ENCODE measurements around the gene HSPBP1. TPM values are rescaled to one million over a fixed set of nuclear protein-coding genes. Genes with fewer than 3 reads are reported as not detected.

The HSPBP1 gene
- total RNA-seq, 1 experiment from 2014 or later, result 92.3 TPM

DNA sequence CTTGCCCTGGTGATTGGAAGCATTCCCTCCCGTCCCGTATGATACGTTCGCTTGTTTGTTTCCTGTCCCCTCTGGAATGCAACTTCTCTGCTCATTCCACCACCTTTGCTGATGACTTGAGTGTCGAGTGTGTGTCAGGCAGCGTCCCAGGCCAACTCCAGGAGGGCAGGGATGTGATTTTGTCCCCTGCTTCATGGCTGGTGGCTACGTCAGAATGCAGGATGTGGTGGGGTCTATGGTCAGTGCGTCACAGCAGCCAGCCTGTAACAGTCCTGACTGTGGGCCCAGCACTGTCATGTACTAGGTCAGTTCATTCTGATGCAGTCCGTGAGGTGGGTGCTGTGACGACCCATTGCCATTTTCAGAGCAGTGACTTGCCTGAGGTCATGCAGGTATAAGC lies 20.1 kb upstream of the HSPBP1 start:
- no peak for DNase-seq
- H3K36me3 ChIP-seq (replicated peaks; ENCODE audit: control insufficient read depth, insufficient read depth, low read length), result peaks cover 23% of the 10 kb centered on the region
- no peaks in the 10 kb centered on the region for H3K27me3 ChIP-seq (ENCODE audit: control insufficient read depth, insufficient read depth, low read length)
- H3K4me3 ChIP-seq (ENCODE audit: insufficient read depth, low read depth, low read length), result no peak overlapping the region

DNA sequence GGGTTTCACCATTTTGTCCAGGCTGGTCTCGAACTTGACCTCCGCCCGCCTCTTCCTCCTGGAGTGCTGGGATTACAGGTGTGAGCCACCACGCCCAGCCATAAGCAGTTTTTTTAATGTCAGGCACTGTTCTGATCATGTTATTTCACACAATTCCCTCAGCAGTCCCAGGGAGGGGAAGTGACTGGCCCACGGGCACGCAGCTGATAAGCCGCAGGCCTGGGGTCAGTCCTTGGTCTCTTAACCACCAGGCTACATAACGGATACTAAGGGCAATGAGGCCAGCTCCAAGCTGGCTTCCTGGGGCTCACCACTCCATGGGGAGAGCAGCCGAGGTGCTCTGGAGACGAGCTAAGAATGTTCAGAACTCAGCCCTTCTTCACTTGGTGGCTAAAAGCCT lies 17.4 kb upstream of the HSPBP1 start:
- no peaks in the 10 kb centered on the region for H3K27me3 ChIP-seq (ENCODE audit: control insufficient read depth, insufficient read depth, low read length)
- H3K4me3 ChIP-seq (ENCODE audit: insufficient read depth, low read depth, low read length), result no peak overlapping the region
- peaks cover 19% of the 10 kb centered on the region for H3K36me3 ChIP-seq (replicated peaks; ENCODE audit: control insufficient read depth, insufficient read depth, low read length)
- no peak for DNase-seq

DNA sequence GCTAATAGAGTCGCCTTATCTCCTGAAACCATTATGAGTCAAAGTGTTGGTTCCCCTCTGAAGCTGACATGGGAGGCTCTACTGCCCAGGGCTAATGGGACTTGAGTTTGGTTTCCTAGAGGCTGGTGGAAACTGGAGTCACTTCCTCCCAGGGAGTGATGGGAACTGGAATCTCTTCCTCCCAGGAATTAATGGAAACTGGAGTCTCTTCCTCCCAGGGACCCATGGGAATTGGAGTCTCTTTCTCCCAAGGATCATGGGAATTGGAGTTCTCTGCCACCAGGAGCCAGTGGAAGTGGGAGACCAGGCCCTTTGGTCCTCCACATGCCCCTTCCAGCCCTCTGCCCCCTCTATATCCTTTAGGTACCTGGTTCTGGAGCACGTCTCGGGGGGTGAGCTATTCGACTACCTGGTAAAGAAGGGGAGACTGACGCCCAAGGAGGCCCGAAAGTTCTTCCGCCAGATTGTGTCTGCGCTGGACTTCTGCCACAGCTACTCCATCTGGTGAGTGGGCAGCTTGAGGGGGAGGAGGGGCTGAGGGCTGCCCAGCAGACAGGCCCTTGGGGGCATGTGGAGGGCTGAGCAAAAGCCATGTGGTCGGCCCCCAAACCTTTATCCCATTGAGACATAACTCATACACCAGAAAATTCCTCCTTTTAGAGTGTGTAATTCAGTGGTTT lies 9.3 kb upstream of the HSPBP1 start:
- DNase-seq, result no peak
- Histone ChIP-seq H3K4me3 (ENCODE audit: insufficient read depth, low read depth, low read length) (no peak overlapping the region), H3K36me3 (replicated peaks; ENCODE audit: control insufficient read depth, insufficient read depth, low read length) (peaks cover 12% of the 10 kb centered on the region), H3K27me3 (ENCODE audit: control insufficient read depth, insufficient read depth, low read length) (no peaks in the 10 kb centered on the region)

DNA sequence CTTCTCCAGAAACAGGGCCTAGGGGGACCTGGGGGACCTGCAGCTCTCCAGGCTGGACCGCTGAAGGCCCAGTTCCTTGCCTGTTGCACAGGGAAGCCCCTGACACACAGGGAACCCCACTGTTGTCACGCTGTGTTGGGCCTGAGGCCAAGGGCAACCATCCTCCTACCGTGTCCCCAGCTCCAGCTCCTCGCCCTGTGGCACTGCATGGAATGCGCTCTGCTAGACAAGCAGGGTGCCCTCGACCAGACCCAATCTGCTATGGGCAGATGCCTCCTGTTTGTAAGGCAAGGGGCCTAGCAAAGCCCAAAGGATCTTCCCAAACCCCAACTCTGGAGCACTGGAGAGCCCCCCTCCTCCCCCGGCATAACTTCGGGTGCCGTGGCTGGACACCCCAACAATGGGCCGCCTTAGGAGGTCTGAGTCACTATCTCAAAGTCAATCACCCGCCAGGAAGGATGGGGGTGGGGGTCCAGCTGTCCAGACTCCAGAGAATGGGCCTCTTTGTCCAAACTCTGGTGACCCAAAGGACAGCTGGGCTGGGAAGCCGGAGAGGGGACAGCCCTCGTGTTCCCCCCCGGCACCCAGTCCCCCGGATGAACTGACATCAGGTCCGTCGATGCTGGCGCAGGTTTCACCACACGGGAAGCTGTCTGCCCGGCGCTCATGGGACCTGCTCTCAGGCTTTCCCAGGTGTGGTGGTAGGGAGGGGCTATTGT lies 7.6 kb upstream of the HSPBP1 start:
- H3K27me3 ChIP-seq (ENCODE audit: control insufficient read depth, insufficient read depth, low read length), result no peaks in the 10 kb centered on the region
- peaks cover 7% of the 10 kb centered on the region for H3K36me3 ChIP-seq (replicated peaks; ENCODE audit: control insufficient read depth, insufficient read depth, low read length)
- no peak overlapping the region for H3K4me3 ChIP-seq (ENCODE audit: insufficient read depth, low read depth, low read length)
- no peak for DNase-seq

DNA sequence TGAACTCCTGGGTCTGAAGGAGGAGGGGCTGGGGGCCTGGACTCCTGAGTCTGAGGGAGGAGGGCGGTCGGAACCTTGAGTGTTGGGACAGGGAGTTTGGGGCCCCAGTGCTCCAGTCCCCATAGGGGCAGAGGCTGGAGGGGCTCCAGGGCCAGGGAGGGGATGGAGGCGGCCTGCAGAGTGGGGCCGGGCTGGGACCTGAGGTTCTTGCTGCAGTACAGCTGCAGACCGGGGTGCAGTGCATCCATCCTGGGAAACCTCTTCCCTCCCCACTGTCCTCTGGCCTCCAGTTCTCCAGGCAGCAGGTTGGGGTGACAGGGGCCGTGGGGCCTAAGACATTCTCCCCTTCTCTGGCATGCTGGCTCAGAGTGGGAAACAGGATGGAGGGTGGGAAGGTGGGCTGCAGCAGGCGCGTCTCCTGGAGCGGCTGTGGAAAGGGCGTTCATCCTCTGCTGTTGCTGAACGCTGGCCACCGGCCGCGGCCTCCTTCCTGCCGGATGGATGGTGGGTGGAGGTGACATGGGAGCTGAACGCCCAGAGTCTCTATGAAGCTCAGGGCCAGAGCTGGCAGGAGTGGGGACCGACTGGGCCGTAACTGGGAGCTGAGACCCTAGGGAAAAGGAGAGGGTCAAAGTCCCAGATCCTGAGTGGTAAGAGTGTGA lies 5.5 kb upstream of the HSPBP1 start:
- DNase-seq, result peak; percentile 63
- Histone ChIP-seq H3K27me3 (ENCODE audit: control insufficient read depth, insufficient read depth, low read length) (no peaks in the 10 kb centered on the region), H3K36me3 (replicated peaks; ENCODE audit: control insufficient read depth, insufficient read depth, low read length) (peaks cover 4% of the 10 kb centered on the region), H3K4me3 (ENCODE audit: insufficient read depth, low read depth, low read length) (peak overlapping the region; percentile 43)

DNA sequence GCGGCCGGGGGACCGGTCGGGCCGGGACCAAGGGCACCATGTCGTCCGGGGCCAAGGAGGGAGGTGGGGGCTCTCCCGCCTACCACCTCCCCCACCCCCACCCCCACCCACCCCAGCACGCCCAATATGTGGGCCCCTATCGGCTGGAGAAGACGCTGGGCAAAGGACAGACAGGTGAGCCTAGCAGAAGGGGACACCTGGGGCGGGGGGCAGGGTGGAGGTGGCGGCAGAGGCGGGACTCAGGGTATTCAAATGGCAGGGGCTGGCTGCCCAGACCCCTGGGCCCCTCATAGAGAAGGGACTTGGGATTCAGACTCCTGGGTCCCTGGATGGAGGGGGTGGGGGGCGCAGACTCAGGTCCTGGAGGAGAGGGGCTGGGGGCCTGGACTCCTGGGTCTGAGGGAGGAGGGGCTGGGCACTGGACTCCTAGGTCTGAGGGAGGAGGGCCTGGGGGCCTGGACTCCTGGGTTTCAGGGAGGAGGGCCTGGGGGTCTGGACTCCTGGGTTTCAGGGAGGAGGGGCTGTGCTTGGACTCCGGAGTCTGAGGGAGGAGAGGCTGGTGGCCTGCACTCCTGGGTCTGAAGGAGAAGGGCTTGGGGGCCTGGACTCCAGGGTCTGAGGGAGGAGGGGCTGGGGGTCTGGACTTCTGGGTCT lies 4.6 kb upstream of the HSPBP1 start:
- DNase-seq, result peak; percentile 85

DNA sequence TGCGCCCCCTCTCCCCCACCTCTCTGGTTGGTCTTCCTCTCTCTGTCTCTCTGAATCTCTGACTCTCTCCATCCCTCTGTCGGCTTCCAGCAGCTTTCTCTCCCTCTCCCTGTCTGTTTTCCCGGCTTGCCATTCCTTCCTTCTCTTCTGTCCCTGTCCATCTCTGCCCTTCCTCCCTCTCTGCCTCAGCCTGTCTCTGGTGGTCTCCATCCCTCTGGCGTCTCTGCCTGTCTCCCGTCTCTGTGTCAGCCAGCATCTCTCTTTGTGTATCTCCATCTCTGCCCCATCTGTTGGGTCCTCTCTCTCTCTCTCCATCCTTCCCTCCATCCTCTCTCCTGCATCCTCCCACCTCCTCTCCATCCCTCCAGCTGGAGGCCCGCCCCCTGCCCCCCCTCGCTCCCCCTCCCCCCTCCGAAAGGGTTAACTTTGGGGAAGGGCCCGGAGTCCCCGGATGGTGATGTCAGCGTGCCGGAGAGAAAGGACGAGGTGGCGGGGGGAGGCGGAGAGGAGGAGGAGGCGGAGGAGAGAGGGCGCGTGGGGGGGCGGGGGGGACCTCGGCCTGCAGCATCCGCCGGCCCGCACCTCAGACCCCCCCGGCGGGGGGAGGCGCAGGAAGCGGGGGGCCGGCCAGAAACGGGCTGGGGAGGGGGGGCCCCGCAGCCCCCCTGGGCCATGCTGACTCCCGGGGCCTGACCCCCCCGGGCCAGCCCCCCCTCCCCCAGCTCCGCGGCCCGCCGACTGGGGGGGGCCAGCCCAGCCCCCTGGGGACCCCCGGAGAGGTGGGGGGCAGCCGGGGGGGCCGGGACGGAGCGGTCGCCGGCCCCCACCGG lies 3.9 kb upstream of the HSPBP1 start, which contains the start of gene BRSK1:
Gene BRSK1, plus strand, starts transcription at position 450 of the 830 bp plus-strand sequence. CDS start 446 bp downstream, outside the sequence.
- DNase-seq, result peak; percentile 96
- peak within 1 kb of the TSS; percentile 43 for H3K4me3 ChIP-seq (ENCODE audit: insufficient read depth, low read depth, low read length)
- H3K27me3 ChIP-seq (ENCODE audit: control insufficient read depth, insufficient read depth, low read length), result no peaks in the 10 kb centered on the region
- H3K36me3 ChIP-seq (replicated peaks; ENCODE audit: control insufficient read depth, insufficient read depth, low read length), result no peaks in the 10 kb centered on the region

More for the DNA sequence above, 4.6 kb upstream of the HSPBP1 start:
- Histone ChIP-seq H3K36me3 (replicated peaks; ENCODE audit: control insufficient read depth, insufficient read depth, low read length) (peaks cover 3% of the 10 kb centered on the region; the same call in 1 of the 2 replicates), H3K27me3 (ENCODE audit: control insufficient read depth, insufficient read depth, low read length) (no peaks in the 10 kb centered on the region), H3K4me3 (ENCODE audit: insufficient read depth, low read depth, low read length) (peak overlapping the region; percentile 43)

DNA sequence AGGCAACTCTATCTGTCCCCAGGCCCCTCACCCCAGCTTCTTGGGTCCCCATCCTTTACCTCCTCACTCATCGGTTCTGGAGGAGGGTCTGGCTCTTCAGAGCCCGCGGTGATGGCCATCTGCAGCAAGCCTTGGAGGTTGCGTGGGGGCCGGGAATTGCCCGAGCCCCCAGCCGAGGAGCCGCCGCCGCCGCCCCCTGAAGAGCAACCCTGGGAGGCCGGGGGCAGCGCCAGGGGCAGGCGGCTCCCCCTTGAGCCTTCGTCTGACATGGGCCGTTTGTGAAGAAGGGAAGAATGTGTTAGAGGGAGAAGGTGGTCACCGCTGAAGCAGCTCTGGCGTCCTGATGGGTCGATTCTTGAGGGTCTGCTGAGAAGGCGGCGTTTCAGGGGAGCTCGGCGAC lies 570 bp downstream of the HSPBP1 start:
- H3K27me3 ChIP-seq (ENCODE audit: control insufficient read depth, insufficient read depth, low read length), result no peaks in the 10 kb centered on the region
- H3K4me3 ChIP-seq (ENCODE audit: insufficient read depth, low read depth, low read length), result peak overlapping the region; percentile 86
- H3K36me3 ChIP-seq (replicated peaks; ENCODE audit: control insufficient read depth, insufficient read depth, low read length), result no peaks in the 10 kb centered on the region
- DNase-seq, result no peak

DNA sequence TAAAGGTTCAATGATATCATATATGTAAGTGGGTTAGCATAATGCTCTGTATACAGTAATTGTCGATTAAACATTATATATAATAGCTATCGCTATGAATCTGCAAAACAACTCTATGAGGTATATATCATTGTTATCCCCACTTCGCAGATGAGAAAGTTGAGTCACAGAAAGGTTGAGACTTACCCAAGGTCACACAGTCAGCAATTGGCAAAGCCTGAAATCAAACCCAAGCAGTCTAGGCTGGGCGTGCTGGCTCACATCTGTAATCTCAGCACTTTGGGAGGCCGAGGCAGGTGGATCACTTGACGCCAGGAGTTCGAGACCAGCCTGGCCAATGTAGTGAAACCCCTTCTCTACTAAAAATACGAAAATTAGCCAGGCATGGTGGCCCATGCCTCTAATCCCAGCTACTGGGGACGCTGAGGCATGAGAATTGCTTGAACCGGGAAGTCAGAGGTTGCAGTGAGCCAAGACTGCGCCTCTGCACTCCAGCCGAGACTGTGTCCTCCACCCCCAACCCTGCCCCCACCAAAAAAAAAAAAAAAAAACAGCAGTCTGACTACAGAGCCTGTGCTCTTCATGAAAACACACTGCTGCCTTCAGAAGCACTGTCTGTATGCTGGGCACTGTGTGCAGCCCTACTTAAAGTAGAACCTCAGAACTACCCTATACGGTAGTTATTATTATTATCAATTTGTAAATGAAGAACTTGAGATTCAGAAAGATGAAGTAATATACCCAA lies 1.3 kb downstream of the HSPBP1 start:
- Histone ChIP-seq H3K4me3 (ENCODE audit: insufficient read depth, low read depth, low read length) (no peak overlapping the region; the same call in none of the 2 replicates), H3K36me3 (replicated peaks; ENCODE audit: control insufficient read depth, insufficient read depth, low read length) (no peaks in the 10 kb centered on the region), H3K27me3 (ENCODE audit: control insufficient read depth, insufficient read depth, low read length) (no peaks in the 10 kb centered on the region)
- no peak for DNase-seq

DNA sequence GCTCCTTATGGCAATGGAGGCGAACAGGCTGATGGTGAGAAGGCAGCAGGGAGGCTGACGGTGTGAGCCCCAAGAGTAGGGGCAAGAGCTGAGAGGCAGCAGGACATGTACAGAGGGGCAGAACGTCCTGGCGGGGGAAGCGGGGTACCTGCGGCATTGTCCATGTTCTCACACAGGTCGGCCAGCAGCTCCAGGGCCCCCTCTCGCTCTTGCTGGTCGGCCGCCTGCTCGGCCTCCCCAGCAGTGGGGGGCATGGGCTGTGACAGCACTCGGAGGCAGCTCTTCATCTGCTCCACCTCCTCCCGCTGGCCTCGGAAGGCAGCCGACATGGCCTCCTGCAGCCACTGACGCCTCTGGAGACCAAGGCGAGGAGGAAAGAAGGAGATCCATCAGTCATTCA lies 2.4 kb downstream of the HSPBP1 start:
- H3K27me3 ChIP-seq (ENCODE audit: control insufficient read depth, insufficient read depth, low read length), result no peaks in the 10 kb centered on the region
- DNase-seq, result no peak
- H3K36me3 ChIP-seq (replicated peaks; ENCODE audit: control insufficient read depth, insufficient read depth, low read length), result no peaks in the 10 kb centered on the region
- no peak overlapping the region for H3K4me3 ChIP-seq (ENCODE audit: insufficient read depth, low read depth, low read length)

DNA sequence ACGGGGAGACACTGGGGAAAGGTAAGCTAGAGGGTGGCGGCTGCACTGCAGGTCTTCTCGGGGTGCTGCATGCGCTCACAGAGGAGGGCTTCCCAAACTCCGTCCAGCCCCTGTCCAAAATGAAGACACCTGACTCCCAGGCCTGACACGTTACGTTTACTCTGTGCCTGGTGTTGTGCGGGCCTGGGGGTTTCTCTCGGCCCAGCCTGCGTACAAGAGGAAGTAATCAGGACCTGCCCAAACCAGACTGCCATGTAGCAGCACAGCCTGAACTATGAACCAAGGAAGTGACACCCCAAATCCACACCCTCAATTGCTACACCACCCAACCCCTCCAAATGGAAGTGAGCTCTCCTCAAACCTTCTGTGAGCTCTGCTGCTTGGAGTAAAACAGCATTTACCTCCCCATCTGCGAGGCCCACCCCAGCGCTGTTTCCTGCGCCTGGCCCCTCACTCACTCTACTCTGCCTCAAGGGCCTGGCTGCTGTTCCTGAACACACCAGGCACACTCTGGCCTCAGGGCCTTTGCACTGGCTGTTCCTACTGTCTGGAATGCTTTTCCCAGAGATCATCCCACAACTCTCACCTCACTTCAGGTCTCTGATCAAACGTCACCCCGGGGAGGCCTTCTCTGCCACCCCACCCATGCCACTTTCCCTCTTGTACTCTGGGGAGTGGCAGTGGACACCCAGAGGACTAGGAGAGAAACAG lies 3.0 kb downstream of the HSPBP1 start:
- Histone ChIP-seq H3K4me3 (ENCODE audit: insufficient read depth, low read depth, low read length) (no peak overlapping the region), H3K27me3 (ENCODE audit: control insufficient read depth, insufficient read depth, low read length) (no peaks in the 10 kb centered on the region), H3K36me3 (replicated peaks; ENCODE audit: control insufficient read depth, insufficient read depth, low read length) (no peaks in the 10 kb centered on the region)
- no peak for DNase-seq

DNA sequence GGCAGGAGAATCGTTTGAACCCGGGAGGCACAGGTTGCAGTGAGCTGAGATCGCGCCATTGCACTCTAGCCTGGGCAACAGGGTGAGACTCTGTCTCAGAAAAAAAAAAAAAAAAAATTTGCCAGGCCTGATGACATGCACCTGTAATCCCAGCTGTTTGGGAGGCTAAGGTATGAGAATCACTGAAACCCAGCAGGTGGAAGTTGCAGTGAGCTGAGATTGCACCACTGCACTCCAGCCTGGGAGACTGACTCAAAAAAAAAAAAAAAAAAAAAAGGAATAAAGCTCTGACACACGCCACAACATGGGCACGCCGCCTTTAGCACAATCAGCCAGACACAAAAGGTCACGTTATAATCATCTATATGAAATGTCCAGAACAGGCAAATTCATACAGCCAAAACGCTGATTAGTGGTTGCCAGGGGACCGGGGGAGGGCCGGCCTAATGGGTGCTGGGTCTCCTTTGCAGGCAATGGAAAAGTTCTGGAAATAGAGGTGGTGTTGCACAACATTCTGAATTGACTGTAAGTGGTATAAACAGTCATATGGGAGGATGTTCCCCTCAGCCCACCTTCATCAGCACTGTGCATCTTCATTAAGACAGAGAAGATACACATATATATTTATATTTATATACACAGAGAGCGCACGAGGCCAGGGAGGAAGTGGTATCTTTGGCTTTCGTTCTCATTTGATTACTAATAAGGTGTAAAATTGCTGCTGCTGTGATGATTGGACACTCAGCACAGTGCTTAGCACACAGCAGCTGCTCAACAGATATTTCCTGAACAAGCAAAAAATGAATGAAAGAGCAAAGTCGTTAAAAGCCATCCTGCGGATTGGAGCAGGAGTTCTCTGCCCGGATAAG lies 3.8 kb downstream of the HSPBP1 start:
- Histone ChIP-seq H3K27me3 (ENCODE audit: control insufficient read depth, insufficient read depth, low read length) (no peaks in the 10 kb centered on the region), H3K4me3 (ENCODE audit: insufficient read depth, low read depth, low read length) (no peak overlapping the region), H3K36me3 (replicated peaks; ENCODE audit: control insufficient read depth, insufficient read depth, low read length) (no peaks in the 10 kb centered on the region)
- no peak for DNase-seq
